K562 treated with DMSO at 1 percent for 12 hours (cell line): Measurements from ENCODE around the gene TMPO. TPM values are rescaled to one million over a fixed set of nuclear protein-coding genes. Genes with fewer than 3 reads are reported as not detected.

Experiments used
- total RNA-seq: library from RNA; unstranded; fragments of 300-600 nt; gene quantifications from 2 replicates; pipeline ENCODE4 v1.2.3, GENCODE V29; 2022; ENCODE audit not compliant: insufficient read depth

TMPO gene
- 55.8 and 157 TPM in 2 replicates for total RNA-seq

GRCh38 chr12:98515287-98516110, at the start of gene TMPO:
TMPO (plus strand) TSS chr12:98515590; CDS start chr12:98515868, 278 bp downstream.

DNA sequence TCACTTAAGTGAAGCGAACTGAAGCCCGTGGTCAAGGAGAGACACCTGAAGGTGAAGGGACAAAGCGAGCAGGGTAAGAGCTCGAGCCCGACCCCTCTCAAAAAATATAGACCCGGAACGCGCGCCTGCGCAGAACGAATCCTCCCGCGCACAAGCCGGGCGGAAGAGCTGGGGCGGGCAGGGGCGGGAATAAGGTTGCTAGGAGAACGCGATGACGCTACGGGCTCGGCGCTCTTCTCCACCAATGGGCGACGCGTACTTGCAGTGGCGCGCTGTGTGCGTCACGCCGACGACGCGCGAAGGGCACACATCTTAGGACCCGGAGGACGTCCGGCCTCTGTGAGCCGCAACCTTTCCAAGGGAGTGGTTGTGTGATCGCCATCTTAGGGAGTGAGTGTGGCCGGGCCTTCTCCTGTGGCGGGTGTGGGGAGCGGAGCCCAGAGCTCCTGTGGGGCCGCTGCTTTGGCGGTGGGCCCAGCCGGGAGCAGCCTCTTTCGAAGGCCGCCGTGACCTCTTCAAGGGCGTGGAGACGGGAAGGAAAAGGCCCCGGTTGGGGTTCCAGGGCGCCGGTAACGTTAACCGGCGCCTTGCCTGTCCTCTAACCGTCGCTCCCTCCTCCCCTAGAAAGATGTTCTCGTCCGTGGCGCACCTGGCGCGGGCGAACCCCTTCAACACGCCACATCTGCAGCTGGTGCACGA, 78.1 kb downstream of the TMPO start, which contains the start of gene SLC25A3:
TSS of gene SLC25A3 (plus strand) at position 336 of the 699 bp plus-strand sequence. CDS start at position 629, 293 bp downstream.

Other genes with a start within 250 kb of the TMPO start
- gene SLC25A3, start 78.1 kb downstream of the TMPO start, total RNA-seq, result 473 and 571 TPM in 2 replicates
- gene IKBIP, start 129.2 kb downstream of the TMPO start, total RNA-seq, result 9.0 and 15.6 TPM in 2 replicates
- 4.9 and 15.3 TPM in 2 replicates for gene APAF1, start 129.7 kb downstream of the TMPO start, total RNA-seq